H1 (cell line): ENCODE measurements around the gene PSMC2. TPM values are rescaled to one million over a fixed set of nuclear protein-coding genes. Genes with fewer than 3 reads are reported as not detected.

ENCODE experiments used
- ATF3 ChIP-seq: IDR thresholded peaks from 2 replicates; pipeline ENCODE4 v1.6.1; 2011; ENCODE audit warnings: low read depth, mild to moderate bottlenecking, low read length; ENCODE audit not compliant: insufficient read depth
- CHD7 ChIP-seq: fragments of 300-600 bp; sonication (generic); IDR thresholded peaks from 2 replicates; pipeline ENCODE4 v1.7.1; 2012; ENCODE audit warnings: low read length, moderate library complexity, mild to moderate bottlenecking, inconsistent platforms; ENCODE audit not compliant: insufficient replicate concordance
- CTCF ChIP-seq, 3 experiments: IDR thresholded peaks; 1 replicate in 2 of 3; 2 replicates in 1 of 3; pipeline versions ENCODE4 v1.5.1 to v1.6.1; 2011; ENCODE audit warnings: low read length in 3 of 3, mild to moderate bottlenecking in 3 of 3, inconsistent platforms in 2 of 3, low read depth in 1 of 3, moderate library complexity in 1 of 3; ENCODE audit not compliant: insufficient read depth in 1 of 3; ENCODE audit errors: control extremely low read depth in 1 of 3
- E2F6 ChIP-seq: IDR thresholded peaks from 2 replicates; pipeline ENCODE4 v1.6.1; 2012; ENCODE audit warnings: inconsistent platforms
- EGR1 ChIP-seq: IDR thresholded peaks from 2 replicates; pipeline ENCODE4 v1.6.1; 2011; ENCODE audit warnings: low read depth, low read length, borderline replicate concordance
- NANOG ChIP-seq: IDR thresholded peaks from 2 replicates; pipeline ENCODE4 v1.6.1; 2011; ENCODE audit warnings: low read length, low read depth, mild to moderate bottlenecking, inconsistent platforms; ENCODE audit not compliant: insufficient read depth, poor library complexity, severe bottlenecking
- POLR2A ChIP-seq, 2 experiments: IDR thresholded peaks; 1 replicate in 1 of 2; 2 replicates in 1 of 2; pipeline ENCODE4 v1.6.1; 2011; ENCODE audit warnings: low read depth in 2 of 2, low read length in 2 of 2, mild to moderate bottlenecking in 2 of 2; ENCODE audit errors: control extremely low read depth in 1 of 2
- RXRA ChIP-seq: IDR thresholded peaks from 2 replicates; pipeline ENCODE4 v1.6.1; 2011; ENCODE audit warnings: low read depth, mild to moderate bottlenecking, low read length, moderate library complexity; ENCODE audit not compliant: insufficient read depth
- polyA plus RNA-seq, 7 experiments: library from polyadenylated mRNA; depleted of rRNA in 3 of 7; stranded (reverse) in 5 of 7; unstranded in 2 of 7; fragments of >200 nt in 5 of 7; fragments of 200-250 nt in 2 of 7; gene quantifications; 1 replicate in 5 of 7; 2 replicates in 1 of 7; 4 replicates in 1 of 7; pipeline versions ENCODE4 v1.2.1 to v1.2.3, GENCODE V29; 2011 to 2013; ENCODE audit warnings: missing spikeins in 2 of 7, mixed read lengths in 2 of 7
- total RNA-seq: library from RNA; stranded (reverse); fragmentation: NEBNext Ultra II Directional; extraction: Animal tissue kit (Norgen Biotek cat#: 25700); gene quantifications from 2 replicates; pipeline ENCODE4 v1.2.1, GENCODE V29; 2021

Gene PSMC2
- total and polyA plus RNA-seq, 2 of the 8 experiments (the other 6 are each of a cell fraction or from before 2014, with no cell fraction given): 80.9 to 141 TPM

GRCh38 chr7:103301441-103301840 is 46.0 kb upstream of the PSMC2 start (continued):
- TF ChIP-seq CHD7 (no peak), EGR1 (no peak), POLR2A (IDR thresholded peaks at IDR 0.05; ENCODE audit: control extremely low read depth in 1 of 2, low read depth in 2 of 2, low read length in 2 of 2) (no peak), E2F6 (no peak), ATF3 (no peak), RXRA (no peak), NANOG (no peak), CTCF (IDR thresholded peaks at IDR 0.05; ENCODE audit: control extremely low read depth in 1 of 3, insufficient read depth in 1 of 3, low read depth in 1 of 3, low read length in 3 of 3) (no peak)
